Cardiac fibroblast (primary cell): ENCODE results near the gene CPLANE1.

Experiments used
- DNase-seq, 2 donors: peaks; one replicate each; pipeline versions ENCODE4 v3.0.0 to v3.0.0-alpha.2; 2010; ENCODE audit warnings: low read depth in 2 of 2
- H3K4me3 ChIP-seq, 2 donors: replicated peaks in 1 of 2; 1 replicate in 1 of 2; 2 replicates in 1 of 2; pipeline ENCODE4 v1.5.1; 2011; ENCODE audit warnings: low read depth in 2 of 2, low read length in 2 of 2, mild to moderate bottlenecking in 2 of 2, moderate library complexity in 1 of 2
- TF ChIP-seq, protein P1 (sequence below): IDR thresholded peaks from one replicate; pipeline ENCODE4 v1.5.1; 2011; ENCODE audit warnings: low read depth, mild to moderate bottlenecking, low read length, inconsistent platforms

The CPLANE1 gene

DNA sequence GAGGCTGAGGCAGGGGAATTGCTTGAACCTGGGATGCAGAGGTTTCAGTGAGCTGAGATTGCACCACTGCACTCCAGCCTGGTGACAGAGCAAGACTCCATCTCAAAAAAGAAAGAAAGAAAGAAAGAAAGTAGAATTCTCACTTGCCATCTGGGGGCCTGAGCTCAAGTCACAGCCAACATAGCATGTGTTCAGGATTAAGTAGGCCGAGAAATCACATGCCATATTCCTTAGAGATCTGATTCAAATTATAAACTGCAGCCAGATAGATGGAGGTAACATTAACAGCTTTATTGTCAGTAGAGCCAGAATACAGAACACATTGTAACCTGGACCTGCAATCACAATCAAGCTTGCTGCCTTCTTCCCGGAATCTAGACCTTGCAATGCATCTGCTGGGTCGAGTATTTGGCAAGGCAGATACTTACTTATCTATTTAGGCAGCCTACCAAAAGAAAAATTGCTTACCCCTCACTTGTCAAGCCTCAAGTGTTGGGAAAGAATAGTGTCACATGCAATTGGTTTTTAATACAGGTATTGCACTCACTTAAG, 173.7 kb downstream of the CPLANE1 start:
- no peak overlapping the region for H3K4me3 ChIP-seq
- TF ChIP-seq, protein P1, sequence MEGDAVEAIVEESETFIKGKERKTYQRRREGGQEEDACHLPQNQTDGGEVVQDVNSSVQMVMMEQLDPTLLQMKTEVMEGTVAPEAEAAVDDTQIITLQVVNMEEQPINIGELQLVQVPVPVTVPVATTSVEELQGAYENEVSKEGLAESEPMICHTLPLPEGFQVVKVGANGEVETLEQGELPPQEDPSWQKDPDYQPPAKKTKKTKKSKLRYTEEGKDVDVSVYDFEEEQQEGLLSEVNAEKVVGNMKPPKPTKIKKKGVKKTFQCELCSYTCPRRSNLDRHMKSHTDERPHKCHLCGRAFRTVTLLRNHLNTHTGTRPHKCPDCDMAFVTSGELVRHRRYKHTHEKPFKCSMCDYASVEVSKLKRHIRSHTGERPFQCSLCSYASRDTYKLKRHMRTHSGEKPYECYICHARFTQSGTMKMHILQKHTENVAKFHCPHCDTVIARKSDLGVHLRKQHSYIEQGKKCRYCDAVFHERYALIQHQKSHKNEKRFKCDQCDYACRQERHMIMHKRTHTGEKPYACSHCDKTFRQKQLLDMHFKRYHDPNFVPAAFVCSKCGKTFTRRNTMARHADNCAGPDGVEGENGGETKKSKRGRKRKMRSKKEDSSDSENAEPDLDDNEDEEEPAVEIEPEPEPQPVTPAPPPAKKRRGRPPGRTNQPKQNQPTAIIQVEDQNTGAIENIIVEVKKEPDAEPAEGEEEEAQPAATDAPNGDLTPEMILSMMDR = no peak
- DNase-seq = peak in 1 of 2 donors; percentile 64

- H3K4me3 ChIP-seq = no peak overlapping the region
- TF ChIP-seq, protein P1 = no peak
- peak; percentile 93 to 94 for DNase-seq
Measured at GRCh38 chr5:37071901-37072581, 177.1 kb downstream of the CPLANE1 start.

DNA sequence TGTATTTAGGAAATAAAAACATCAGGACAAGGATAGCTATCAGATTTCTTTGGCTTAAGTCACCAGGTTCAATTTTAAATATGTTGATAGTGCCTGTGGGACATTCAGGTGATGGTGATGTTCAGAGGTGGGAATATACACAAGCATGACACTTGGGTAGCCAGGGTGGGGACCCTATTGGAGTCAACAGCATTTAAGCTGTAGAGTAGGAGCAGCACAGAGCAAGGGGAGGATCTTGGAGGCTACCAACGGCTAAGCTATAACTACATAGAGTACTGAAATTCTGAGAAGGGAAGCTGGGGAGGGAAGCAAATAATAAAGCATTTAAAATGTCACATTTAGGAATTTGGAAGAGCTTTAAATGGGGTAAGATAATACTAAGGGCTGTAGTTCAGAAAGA, 177.7 kb downstream of the CPLANE1 start:
- DNase-seq = no peak
- TF ChIP-seq, protein P1 = no peak
- no peak overlapping the region for H3K4me3 ChIP-seq

DNA sequence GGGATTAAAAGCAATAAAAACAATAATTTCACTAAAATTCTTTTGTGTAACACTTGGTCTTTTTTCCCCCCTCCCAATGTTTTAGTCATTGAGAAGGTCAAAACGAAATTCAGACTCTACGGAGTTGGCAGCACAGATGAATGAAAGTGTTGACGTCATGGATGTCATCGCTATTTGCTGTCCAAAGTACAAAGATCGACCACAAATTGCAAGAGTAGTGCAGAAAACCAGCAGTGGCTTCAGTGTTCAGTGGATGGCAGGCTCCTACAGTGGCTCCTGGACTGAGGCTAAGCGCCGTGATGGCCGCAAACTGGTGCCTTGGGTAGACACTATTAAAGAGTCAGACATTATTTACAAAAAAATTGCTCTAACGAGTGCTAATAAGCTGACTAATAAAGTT, 184.7 kb downstream of the CPLANE1 start:
- DNase-seq = no peak
- no peak overlapping the region for H3K4me3 ChIP-seq
- TF ChIP-seq, protein P1 = no peak

GRCh38 chr5:37063739-37064138, 185.4 kb downstream of the CPLANE1 start:
- TF ChIP-seq, protein P1 = no peak
- H3K4me3 ChIP-seq = no peak overlapping the region
- DNase-seq = no peak

DNA sequence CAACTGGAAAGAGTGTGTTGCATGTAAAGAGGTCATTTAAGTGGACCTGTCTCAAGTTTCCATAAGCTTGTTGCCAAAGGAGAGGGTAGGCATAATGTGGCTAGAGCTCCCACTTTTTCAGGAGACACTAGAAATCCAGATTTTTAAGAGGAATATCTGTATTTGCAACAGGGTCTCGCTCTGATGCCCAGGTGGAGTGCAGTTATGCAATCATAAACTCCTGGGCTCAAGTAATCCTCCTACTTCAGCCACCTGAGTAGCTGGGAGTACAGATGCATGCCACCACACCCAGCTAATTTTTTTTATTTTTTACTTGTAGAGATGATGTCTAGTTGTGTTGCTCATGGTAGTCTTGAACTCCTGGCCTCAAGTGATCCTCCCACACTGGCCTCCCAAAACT, 189.1 kb downstream of the CPLANE1 start:
- TF ChIP-seq, protein P1 = no peak
- no peak for DNase-seq
- H3K4me3 ChIP-seq = no peak overlapping the region
